Dedifferentiated amniotic fluid mesenchymal stem cell (primary cell): ENCODE measurements around the gene SSRP1.
A peak's percentile ranks its signal among the peaks of the same experiment; 100 is the strongest.
"Not testable (repeated sequence)": the region's sequence is repeated elsewhere in the genome, so short reads cannot be mapped to it uniquely, and the experiment has no call there.

Experiments
- DNase-seq: peaks from one replicate; pipeline ENCODE4 v3.0.0-alpha.2; 2016; ENCODE audit errors: extremely low spot score

The SSRP1 gene

DNA sequence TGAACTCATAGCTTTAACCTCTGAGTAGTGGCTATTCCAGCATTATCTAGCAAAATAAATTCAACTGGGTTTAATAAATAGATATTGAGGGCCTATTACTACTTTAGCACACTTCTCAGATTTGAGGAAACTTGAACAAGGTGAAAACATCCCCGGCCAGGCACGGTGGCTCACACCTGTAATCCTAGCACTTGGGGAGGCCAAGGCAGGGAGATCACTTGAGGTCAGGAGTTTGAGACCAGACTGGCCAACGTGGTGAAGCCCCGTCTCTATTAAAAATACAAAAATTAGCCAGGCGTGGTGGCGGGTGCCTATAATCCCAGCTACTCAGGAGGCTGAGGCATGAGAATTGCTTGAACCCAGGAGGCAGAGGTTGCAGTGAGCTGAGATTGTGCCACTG, 1.2 kb upstream of the SSRP1 start:
- DNase-seq, result not testable (repeated sequence)

DNA sequence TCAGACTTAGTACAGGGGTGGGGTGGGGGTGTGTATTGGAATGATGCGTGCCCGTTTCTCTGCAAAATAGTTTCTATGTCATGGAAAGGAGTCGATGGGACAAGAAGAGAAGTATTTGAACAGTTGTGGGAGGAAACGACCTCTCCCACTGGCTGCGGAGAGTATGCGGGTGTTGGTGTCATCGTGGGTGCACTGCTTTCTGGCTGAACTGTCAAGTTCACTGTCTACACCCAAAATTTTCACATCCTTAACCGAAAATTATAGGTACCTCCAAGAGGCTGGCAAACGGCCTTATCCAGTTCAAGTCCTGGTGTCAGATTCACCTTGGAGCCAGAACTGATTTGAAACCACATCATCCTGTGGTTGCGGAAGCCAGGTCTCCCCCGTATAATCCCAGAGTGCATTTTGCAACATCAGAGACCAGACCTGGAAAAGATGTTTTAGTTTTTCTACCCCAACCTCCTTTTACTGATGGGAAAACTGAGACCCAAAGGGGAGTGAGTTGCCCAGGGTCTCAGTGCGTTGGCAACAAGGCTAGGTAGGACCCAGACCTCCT, 497 bp upstream of the SSRP1 start:
- DNase-seq, result no peak

DNA sequence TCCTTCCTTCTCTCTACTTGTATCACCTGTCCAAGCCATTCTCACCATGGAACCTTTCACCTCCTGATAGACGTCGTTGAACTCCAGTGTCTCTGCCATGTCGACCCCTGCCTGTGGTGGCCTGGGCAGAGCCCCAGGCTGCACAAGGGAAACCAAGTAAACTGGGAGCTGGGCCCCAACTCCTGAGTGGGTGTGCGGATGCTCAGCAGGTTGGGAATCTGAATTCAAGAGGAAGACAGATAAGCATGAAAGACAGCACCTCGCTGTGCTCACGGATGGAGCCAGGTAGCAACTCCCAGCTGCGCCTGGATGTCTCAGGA, 709 bp downstream of the SSRP1 start:
- DNase-seq, result no peak

DNA sequence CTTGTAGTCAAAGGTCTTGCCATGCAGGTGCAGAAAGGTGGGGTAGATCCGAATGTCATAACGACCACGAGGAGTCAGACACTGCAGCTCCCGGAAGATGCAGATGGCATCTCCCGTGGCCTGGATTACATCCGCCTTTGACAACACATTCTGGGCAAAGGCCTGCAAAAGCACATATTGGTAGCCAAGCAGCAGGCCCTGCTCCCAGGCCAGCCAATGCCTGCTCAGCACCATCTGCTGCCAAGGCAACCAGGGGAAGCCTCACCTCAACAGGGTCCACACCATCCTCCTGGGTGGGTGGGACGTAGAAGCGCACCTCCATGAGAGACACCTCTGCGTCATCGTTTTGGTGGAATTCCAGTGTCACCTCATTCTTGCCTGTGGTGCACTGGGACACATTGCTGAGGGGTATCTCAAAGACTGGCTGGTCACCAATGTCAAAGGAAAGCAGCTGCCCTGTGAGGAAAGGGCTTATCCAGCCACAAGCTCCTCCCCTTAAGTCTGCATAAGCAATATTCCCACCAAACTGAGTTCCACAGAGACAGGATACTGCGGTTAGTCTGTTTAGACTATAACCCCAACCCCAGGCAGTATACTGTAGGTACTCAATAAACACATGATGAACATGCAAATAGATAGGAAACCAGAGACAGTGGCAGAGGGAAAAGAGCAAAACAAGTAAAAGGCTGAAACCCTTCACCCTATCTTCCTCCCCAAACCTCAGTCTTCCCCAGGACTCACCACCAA, 2.8 kb downstream of the SSRP1 start:
- no peak for DNase-seq

DNA sequence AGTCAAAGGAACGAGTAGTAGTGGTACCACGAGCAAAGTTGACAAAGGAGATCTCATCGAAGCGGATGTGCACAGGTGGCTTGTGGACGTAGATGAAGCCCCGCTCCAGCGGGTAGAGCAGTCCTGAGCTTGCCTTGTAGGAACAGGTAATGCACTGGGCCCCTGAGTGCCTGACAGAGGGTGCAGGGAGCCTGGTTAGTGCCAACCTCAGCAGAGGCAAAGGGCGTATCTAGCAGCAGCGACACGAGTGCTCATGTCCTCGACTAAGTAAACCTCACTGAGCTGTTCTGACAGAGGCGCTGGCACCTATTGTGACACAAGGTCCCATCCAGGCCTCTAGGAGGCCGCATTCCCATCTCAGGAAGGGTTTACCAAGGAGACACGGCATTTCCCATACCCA, 4.0 kb downstream of the SSRP1 start:
- DNase-seq, result no peak

DNA sequence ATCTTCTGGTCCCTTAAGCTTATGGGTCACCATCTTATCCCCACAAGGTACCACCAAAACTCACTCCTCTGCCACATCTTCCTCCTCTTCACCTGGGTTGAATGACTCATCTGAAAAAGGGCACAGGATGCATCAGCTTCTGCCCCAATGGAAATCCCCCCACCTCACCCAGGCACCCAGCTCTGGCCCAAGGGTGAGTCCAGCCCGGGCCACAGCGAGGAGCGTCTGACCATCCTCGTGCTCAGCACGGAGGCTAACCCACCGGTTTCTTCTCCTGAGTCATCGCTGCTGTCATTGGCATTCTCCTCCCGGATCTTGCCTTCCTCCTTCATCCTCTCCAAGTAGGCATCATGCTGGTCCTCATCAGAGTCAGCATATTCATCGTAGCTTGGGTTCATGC, 5.7 kb downstream of the SSRP1 start:
- no peak for DNase-seq

DNA sequence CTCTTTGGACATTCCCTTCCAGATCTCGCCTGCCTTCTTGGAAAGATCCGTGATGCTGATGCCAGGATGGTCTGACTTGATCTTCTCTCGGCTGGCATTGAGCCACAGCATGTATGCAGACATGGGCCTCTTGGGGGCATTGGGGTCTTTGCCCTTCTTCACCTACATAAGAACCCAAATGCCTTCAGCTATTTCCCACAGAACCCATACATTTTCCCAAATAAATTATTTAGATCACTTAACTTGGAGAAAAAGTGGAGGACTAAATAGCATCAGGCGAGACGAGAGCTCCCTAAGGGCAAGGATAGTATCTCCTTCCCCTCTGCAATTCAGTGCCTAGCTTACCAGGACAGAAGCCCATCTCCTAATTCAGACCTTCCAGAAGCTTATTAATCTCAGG, 8.0 kb downstream of the SSRP1 start:
- DNase-seq, result no peak

DNA sequence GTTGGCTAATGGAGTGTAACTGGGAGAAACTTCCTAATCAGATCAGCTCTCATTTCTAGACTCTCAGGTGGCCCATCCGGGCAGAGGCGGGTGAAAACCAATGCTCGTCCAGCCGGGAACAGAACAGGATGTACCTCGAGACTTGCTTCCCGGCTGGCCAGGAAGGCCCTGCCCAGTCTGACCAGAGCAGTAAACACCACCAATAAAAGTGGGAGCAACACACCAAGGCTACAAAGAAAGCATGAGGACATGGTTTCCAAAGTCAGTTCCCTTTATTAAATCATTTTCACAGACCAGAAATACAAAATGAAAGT, 10.0 kb downstream of the SSRP1 start:
- no peak for DNase-seq

DNA sequence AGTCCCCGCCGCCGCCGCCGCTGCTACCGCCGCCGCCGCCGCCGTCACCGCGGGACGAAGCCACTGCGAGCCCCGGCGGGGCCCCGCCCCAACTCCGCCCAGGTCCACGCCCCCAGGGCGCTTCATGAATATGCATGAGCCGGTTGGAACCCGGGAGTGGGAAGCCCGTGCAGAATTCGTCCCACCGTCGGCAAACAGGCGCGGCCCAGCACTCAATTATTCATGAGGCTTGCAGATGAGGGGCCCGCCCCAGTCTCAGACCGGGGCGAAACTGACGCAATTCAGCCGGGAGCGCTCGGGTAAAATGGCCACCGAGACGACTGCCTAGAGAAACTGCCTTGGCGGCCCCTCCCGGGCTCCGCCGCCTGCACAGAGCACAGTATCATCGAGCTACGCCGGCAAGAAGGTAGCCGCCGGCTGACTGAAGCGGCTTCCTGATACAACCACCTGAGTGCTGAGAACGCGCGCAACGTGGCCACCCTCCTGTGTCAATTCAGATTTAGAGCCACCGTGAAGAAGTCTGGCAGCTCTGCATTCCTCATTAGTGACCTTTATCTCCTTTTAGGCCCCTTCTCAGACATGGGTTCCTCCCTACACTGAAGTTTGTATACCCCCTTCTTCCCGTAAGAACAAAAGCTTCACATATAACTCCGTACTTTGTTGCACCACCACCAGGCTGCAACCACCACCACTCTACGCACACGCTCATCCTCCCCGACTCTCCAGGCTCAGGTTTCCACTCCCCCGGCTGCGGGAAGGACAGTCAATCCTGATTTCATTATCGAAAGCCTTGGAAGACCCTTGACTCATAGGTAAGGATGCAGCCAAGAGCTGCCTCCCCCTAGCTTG, 10.6 kb downstream of the SSRP1 start, which contains the start of gene TNKS1BP1:
TSS of gene TNKS1BP1 (minus strand) at position 67 of the 849 bp plus-strand sequence. CDS start 3,067 bp downstream, outside the sequence.
- peak; percentile 99 for DNase-seq

DNA sequence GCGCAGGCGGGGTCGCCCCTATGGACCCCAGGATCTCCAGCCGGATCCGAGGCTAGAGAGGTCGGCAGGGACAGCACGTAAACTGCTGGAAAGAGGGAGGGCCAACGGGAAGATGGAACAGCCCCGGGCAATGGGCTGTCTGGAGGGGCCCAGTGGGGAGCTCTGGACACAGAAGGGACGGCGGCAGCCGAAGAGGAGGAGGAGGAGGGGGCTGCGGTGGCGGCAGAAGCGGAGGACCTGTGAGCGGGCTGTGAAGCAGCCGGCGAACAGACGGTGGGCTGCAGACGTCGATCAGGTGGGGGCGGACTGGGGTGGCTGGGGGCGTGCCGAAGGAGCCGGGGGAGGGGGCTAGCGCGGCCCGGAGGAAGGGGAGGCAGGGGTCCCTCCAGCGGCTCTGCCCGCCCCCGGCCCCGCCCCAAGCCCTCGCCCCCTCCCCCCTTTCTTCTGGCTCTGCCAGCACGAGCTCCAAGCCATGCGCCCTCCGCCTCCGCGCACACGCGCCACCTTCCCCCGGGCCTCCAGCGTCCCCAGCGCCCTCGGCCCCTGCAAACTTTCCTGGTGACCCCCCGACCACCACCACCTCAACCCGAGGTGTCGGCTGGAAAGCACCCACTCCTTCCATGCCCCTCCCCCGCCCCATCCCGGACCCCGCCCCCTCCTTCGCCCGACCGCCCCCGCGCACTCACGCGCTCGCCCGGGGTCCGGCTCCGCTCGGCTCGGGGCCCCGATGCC, 11.4 kb downstream of the SSRP1 start:
- DNase-seq, result peak; percentile 55

DNA sequence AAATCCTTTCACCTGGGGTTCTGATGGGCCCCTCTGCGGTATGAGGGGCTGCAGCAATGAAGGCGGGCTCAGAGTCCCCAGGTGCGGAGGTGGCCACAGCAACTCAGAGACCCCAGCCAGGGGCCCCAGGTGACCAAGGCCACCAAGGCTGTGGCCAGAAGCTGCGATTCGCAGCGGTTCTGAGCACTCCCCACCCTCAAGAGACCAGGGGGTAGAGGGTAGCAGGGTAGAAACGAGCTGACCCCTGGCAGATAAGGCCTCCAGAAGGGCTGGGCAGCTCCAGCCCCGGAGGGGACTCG, 11.9 kb downstream of the SSRP1 start:
- no peak for DNase-seq

DNA sequence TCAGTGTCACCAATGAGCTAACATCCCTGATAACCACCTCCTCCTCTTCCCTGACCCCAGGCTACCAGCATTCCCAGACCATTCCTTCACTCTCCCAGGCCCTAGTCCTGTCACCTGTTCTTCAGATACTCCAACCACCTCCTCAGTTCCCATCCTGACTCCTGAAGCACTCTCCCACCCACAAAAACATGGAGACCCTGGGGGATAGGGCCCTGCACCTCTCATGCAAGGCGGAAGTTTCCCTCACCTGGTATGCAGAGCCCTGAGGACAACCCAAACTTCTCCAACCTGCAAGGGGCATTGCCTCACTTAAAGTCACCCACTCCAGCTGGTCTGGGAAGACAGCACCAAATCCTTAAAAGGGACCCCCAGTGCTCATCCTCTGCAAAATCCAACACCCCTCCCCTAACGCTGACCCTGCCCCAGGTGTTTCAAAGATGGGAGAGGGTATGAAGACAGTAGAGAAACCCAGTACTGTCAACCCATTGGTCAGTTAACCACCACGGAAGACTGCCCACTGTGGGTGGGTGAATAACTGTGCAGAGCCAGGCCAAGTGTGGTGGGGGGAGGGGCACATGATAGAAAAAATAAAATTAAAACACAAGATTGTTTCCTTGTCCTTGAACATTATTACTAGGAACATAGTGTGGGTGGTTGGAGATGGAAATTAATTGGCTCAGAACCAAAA, 12.4 kb downstream of the SSRP1 start:
- DNase-seq, result no peak

DNA sequence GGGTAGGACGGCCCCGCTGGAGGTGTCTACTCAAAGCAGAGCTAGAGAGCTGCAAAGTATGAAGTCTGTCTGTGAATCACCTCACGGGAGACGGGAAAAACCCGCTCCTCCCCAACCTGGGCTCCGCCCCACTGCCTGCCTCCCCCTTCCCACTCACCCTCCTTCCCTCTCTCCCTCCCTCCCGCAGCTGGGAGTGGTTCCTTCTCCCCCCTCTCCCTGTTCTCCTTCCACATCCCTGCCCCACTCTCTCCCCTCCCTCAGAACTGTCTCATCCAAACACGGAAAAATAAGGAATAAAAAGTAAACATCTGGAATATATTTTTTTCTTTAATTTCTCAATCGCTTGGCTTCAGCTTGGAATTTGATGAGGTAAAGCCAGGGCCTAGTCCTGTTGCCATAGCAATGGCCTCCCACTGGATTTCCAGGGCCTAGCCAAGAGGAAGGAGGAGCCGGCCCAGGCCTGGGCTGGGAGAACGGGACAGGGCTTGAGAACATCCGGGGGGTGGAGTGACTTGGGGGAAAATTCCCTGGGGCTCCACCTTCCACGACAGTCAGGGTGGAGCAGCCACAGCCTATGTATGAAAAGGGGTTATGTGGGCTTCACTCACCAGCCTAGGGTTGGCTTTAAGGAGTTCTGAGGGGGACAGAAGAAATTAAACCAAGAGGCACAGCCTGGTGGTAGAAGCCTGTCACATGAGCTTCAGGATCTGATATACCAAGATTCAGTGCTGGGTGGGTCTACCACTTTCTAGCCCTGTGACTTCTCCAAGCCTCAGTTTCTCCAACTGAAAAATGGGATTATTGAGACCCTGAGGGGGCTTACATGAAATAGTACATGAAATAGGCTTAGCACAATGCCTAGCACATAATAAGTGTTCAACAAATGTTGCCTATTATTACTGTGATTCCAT, 13.2 kb downstream of the SSRP1 start:
- peak; percentile 98 for DNase-seq

DNA sequence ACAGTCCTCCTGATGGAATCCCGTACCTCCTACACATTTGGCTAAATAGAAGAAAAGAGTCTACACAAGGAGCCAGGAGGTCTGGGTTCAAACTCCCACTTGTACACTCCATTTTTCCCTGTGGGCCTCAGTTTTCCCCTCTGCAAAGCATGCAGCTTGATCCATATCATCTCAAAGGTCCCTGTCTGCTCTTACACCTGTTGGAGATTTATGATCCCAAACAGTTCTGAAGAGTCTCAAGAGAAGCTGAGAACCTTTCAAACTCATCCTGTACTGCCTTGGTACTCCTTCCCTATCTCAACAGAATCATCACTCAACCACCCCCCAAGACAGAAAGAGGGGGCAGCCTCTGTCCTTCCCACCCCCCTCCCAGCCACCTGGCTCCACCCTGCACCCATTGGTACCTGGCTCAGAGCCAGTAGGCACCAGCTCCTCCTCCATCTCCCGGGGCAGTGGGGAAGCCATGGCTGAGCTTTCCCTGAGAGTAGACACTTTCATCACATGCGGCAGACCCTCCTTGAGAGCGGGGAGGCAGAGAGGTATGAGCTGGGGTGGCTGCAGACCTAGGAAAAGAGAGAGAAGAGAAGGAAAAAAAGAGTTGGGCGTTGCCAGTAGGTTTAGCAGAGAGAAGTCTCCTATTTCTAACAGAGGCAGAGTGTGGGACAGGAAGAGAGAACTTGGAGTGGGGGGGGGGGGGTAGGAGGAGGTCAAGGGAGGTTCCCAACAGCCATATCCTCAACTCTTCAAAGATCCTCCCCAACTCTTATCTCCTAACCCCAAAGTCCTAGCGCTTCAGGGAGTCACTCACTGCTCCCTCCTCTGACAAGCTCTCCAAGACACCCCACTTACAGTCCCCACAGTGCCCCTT, 14.1 kb downstream of the SSRP1 start:
- DNase-seq, result no peak

DNA sequence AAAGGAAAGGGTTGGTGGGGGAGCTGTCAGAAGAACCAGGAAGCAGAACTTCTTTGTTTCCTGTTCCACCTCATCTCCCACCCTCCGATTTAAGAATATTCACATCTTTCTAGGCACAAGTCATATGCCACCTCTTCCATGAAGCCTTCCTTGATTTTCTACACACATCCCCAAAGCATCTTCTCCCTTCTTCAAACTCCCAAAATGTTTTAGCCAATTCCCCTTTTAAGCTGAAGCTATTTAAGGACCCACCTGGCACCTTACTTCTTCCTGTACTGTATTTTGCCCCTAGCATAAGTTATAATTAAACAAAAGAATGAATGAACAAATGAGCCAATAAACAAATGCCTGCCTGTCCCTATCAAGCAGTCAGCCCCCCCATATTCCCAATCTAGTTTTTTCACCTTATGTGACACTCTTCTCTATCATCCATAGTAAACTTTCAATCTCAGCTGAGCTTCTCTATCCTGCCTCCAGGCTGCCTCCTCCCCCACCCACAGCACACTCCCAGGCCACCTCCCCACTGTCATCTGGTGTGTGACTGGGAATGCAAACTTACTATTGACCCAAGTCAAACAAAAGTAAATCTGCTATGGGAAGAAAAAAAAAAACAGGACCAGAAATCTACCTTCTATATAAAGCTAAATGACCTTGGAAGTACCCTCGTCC, 14.8 kb downstream of the SSRP1 start:
- DNase-seq, result no peak

DNA sequence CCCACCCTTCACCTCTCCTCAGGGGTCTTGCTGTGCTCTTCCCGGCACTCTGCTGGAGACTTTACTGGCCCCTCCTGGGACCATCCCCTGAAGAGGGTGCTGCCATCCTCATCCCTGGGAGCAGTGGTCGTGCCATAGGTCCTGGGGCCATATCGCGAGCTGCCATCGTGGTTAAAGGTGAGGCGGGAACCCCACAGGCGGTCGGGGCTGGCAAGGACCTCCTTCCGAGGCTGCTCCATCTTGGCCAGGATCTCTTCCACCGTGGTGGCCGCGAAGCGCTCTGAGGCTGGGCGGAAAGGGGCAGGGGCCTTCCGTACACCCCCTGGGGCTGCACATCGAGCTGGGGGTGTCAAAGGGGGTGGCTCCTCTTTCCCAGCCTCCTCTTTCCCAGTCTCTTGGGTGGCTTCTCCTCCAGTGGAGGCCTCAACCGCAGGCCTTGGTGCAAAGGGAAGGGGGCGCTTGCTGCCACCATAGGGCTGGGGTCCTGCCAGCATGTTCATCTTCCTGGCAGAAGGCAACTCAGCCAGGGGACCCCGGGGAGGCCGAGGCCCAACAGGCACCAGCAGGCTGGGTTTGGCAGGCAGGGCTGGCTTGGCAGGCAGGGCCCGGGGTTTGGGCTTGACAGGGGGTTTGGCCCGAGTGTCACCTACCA, 15.5 kb downstream of the SSRP1 start:
- DNase-seq, result no peak

DNA sequence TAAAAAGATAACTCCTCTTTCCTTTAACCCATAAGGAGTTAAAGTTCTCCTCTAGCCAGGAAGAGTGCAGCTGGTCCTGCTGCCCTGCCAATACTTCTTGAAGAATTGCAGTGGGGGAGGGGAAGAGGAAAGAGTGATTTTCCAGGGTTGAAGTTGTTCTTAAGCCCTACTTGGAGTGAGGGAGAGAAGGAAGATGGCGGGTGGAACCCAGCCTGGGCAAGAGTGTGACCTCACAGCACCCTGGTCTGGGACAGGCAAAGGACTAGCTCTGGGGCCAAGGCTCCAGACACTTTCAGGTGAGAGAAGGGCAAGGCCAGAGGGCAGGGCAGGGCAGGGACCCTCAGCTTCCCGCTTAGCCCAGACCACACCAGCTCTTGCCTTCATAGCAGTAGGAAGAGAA, 17.5 kb downstream of the SSRP1 start:
- DNase-seq, result no peak

DNA sequence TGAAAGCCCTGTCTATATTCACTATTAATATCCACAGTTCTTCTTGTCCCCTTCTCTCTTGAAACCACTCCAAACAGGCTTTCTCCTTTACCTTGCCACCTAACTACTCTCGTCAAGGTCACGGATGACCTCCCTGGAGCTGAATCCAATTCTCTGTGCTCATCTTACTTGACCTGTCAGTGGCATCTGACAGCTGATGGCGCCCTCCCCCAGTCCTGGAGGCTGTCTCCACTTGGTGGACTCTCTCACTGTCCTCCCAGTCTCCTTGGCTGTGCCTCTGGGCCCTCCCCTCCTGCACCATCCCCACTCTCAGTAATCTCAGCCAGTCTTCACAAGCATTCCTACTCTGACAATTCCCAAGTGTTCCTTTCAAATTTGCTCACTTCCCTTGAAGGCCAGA, 19.7 kb downstream of the SSRP1 start:
- no peak for DNase-seq

DNA sequence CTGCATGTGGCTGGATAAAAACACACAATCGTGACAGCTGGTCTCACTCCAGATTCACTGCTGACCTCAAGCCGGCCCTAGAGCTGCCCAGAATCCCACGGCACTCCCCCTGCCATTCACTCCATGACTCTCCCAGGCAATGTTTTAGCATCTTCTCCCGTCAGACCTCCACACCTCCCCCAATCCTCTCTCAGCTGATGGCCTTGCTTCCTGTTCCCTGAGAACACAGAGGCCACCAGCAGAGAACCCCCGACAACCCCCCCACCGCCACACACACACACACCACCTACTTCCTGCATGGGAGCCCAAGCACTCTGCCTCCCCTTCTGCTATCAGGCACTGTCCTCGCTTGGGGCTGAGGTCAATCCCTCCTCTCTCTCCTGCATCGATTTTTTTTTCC, 20.2 kb downstream of the SSRP1 start:
- no peak for DNase-seq
